Measurements from ENCODE around the gene NDUFAF8.

DNA sequence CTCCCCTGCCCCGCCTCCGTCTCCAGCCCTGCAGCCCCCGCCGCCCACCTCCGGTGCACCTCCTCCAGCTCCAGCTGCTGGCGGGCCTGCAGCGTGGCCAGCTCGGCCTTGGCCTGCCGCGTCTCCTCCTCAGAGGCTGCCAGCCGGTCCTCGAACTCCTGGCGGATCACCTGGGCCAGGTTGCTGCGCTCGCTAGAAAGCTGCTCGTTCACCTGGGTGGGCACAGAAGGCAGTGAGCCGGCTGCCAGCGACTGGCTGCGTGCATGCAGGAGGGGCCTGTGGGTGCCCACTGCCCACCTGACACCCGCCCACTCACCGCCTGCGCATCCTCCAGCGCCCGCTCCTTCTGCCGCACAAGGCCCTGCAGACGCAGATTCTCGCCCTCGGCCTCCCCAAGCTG lies 48.5 kb upstream of the NDUFAF8 start:
- no peak for TF ChIP-seq POLR2A (IDR thresholded peaks at IDR 0.05)
- TF ChIP-seq, protein P1, sequence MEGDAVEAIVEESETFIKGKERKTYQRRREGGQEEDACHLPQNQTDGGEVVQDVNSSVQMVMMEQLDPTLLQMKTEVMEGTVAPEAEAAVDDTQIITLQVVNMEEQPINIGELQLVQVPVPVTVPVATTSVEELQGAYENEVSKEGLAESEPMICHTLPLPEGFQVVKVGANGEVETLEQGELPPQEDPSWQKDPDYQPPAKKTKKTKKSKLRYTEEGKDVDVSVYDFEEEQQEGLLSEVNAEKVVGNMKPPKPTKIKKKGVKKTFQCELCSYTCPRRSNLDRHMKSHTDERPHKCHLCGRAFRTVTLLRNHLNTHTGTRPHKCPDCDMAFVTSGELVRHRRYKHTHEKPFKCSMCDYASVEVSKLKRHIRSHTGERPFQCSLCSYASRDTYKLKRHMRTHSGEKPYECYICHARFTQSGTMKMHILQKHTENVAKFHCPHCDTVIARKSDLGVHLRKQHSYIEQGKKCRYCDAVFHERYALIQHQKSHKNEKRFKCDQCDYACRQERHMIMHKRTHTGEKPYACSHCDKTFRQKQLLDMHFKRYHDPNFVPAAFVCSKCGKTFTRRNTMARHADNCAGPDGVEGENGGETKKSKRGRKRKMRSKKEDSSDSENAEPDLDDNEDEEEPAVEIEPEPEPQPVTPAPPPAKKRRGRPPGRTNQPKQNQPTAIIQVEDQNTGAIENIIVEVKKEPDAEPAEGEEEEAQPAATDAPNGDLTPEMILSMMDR (IDR thresholded peaks at IDR 0.05): no peak
